HepG2 (cell line): Measurements from ENCODE around the gene CSF3R. TPM values are rescaled to one million over a fixed set of nuclear protein-coding genes. Genes with fewer than 3 reads are reported as not detected.
A peak's percentile ranks its signal among the peaks of the same experiment; 100 is the strongest.

Source experiments
- ETV5 ChIP-seq: IDR thresholded peaks from 2 replicates; pipeline ENCODE4 v1.6.1; 2018; ENCODE audit warnings: missing biosample characterization, missing genetic modification reagents, inconsistent platforms, borderline replicate concordance
- FLYWCH1 ChIP-seq: sonication (generic); formaldehyde crosslinking; IDR thresholded peaks from 2 replicates; pipeline ENCODE4 v1.8.1; 2023; ENCODE audit warnings: mild to moderate bottlenecking, missing genetic modification reagents
- HIC2 ChIP-seq: sonication (generic); formaldehyde crosslinking; IDR thresholded peaks from 2 replicates; pipeline ENCODE4 v1.9.0; 2022; ENCODE audit warnings: low read depth, missing genetic modification reagents
- MBNL3 ChIP-seq: fragments of 250-450 bp; sonication (Bioruptor Pico); conservative IDR thresholded peaks from 2 replicates; pipeline ENCODE4 v1.8.0; 2022; ENCODE audit warnings: mild to moderate bottlenecking, inconsistent platforms
- MLLT10 ChIP-seq: sonication (generic); formaldehyde crosslinking; IDR thresholded peaks from 2 replicates; pipeline ENCODE4 v1.4.0; 2020; ENCODE audit warnings: missing genetic modification reagents
- NR2F2 ChIP-seq: IDR thresholded peaks from 2 replicates; pipeline ENCODE4 v1.6.1; 2012; ENCODE audit warnings: low read depth, inconsistent platforms, borderline replicate concordance
- PATZ1 ChIP-seq: sonication (generic); formaldehyde crosslinking; IDR thresholded peaks from 2 replicates; pipeline ENCODE4 v1.4.0; 2020; ENCODE audit warnings: missing genetic modification reagents
- PHF21A ChIP-seq: sonication (generic); formaldehyde crosslinking; IDR thresholded peaks from 2 replicates; pipeline ENCODE4 v1.5.0; 2020; ENCODE audit warnings: mild to moderate bottlenecking, missing genetic modification reagents
- ZNF101 ChIP-seq: sonication (generic); formaldehyde crosslinking; IDR thresholded peaks from 2 replicates; pipeline ENCODE4 v1.4.0; 2020; ENCODE audit warnings: mild to moderate bottlenecking, low read depth, missing genetic modification reagents, borderline replicate concordance
- ZNF20 ChIP-seq: sonication (generic); formaldehyde crosslinking; IDR thresholded peaks from 2 replicates; pipeline ENCODE4 v1.4.0; 2020; ENCODE audit warnings: mild to moderate bottlenecking, moderate library complexity, missing genetic modification reagents
- ZNF710 ChIP-seq: sonication (generic); formaldehyde crosslinking; IDR thresholded peaks from 2 replicates; pipeline ENCODE4 v1.5.0; 2020; ENCODE audit warnings: mild to moderate bottlenecking, missing genetic modification reagents, borderline replicate concordance
- polyA plus RNA-seq, 8 experiments: library from polyadenylated mRNA; depleted of rRNA in 3 of 8; stranded (reverse) in 7 of 8; unstranded in 1 of 8; fragments of >200 nt; fragmentation: Illumina TruSeq in 4 of 8; extraction: Trizol in 4 of 8; gene quantifications; 2 replicates each; pipeline versions ENCODE4 v1.2.1 to v1.2.3, GENCODE V29; 2011 to 2016; ENCODE audit warnings: low read depth in 4 of 8, missing spikeins in 1 of 8, mixed read lengths in 1 of 8; ENCODE audit not compliant: insufficient read depth in 1 of 8
- total RNA-seq, 5 experiments: library from RNA; depleted of rRNA; stranded (reverse); fragments of >200 nt; fragmentation: Illumina TruSeq; extraction: Trizol; gene quantifications; 2 replicates each; pipeline ENCODE4 v1.2.3, GENCODE V29; 2016; ENCODE audit warnings: low read depth in 1 of 5
- TF ChIP-seq, protein P1 (sequence below): sonication (generic); formaldehyde crosslinking; conservative IDR thresholded peaks from 2 replicates; pipeline ENCODE4 v1.4.0; 2020; ENCODE audit warnings: missing genetic modification reagents
- TF ChIP-seq, protein P2 (sequence below): sonication (generic); formaldehyde crosslinking; IDR thresholded peaks from 2 replicates; pipeline ENCODE4 v1.4.0; 2020; ENCODE audit warnings: missing genetic modification reagents
- TF ChIP-seq, protein P3 (sequence below), 2 experiments: sonication (generic) in 1 of 2; formaldehyde crosslinking in 1 of 2; IDR thresholded peaks; 2 replicates each; pipeline versions ENCODE4 v1.4.0 to v1.6.1; 2018 to 2020; ENCODE audit warnings: missing genetic modification reagents in 2 of 2, borderline replicate concordance in 1 of 2, low read depth in 1 of 2, mild to moderate bottlenecking in 1 of 2, missing biosample characterization in 1 of 2

The CSF3R gene
- total and polyA plus RNA-seq, 2 of the 13 experiments (the other 11 are each of a cell fraction or from before 2014, with no cell fraction given), result 11.9 to 28.8 TPM

GRCh38 chr1:36463803-36464604, 18.7 kb downstream of the CSF3R start, which contains the start of gene MRPS15 (continued):
- TF ChIP-seq PATZ1 (CRISPR knock-in tag), result peak; percentile 72
- peak; percentile 42; the same call in 1 of the 2 replicates for TF ChIP-seq HIC2 (CRISPR knock-in tag)
- TF ChIP-seq PHF21A, result peak; percentile 50; the same call in 1 of the 2 replicates
- TF ChIP-seq NR2F2, result peak; percentile 67
- TF ChIP-seq ZNF20, result no peak
- TF ChIP-seq, protein P1, sequence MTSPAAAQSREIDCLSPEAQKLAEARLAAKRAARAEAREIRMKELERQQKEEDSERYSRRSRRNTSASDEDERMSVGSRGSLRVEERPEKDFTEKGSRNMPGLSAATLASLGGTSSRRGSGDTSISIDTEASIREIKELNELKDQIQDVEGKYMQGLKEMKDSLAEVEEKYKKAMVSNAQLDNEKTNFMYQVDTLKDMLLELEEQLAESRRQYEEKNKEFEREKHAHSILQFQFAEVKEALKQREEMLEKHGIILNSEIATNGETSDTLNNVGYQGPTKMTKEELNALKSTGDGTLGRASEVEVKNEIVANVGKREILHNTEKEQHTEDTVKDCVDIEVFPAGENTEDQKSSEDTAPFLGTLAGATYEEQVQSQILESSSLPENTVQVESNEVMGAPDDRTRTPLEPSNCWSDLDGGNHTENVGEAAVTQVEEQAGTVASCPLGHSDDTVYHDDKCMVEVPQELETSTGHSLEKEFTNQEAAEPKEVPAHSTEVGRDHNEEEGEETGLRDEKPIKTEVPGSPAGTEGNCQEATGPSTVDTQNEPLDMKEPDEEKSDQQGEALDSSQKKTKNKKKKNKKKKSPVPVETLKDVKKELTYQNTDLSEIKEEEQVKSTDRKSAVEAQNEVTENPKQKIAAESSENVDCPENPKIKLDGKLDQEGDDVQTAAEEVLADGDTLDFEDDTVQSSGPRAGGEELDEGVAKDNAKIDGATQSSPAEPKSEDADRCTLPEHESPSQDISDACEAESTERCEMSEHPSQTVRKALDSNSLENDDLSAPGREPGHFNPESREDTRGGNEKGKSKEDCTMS, result peak; percentile 81; the same call in 1 of the 2 replicates
- TF ChIP-seq, protein P2, sequence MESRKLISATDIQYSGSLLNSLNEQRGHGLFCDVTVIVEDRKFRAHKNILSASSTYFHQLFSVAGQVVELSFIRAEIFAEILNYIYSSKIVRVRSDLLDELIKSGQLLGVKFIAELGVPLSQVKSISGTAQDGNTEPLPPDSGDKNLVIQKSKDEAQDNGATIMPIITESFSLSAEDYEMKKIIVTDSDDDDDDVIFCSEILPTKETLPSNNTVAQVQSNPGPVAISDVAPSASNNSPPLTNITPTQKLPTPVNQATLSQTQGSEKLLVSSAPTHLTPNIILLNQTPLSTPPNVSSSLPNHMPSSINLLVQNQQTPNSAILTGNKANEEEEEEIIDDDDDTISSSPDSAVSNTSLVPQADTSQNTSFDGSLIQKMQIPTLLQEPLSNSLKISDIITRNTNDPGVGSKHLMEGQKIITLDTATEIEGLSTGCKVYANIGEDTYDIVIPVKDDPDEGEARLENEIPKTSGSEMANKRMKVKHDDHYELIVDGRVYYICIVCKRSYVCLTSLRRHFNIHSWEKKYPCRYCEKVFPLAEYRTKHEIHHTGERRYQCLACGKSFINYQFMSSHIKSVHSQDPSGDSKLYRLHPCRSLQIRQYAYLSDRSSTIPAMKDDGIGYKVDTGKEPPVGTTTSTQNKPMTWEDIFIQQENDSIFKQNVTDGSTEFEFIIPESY (CRISPR knock-in tag), result peak; percentile 74
- TF ChIP-seq, protein P3, sequence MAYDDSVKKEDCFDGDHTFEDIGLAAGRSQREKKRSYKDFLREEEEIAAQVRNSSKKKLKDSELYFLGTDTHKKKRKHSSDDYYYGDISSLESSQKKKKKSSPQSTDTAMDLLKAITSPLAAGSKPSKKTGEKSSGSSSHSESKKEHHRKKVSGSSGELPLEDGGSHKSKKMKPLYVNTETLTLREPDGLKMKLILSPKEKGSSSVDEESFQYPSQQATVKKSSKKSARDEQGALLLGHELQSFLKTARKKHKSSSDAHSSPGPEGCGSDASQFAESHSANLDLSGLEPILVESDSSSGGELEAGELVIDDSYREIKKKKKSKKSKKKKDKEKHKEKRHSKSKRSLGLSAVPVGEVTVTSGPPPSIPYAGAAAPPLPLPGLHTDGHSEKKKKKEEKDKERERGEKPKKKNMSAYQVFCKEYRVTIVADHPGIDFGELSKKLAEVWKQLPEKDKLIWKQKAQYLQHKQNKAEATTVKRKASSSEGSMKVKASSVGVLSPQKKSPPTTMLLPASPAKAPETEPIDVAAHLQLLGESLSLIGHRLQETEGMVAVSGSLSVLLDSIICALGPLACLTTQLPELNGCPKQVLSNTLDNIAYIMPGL (CRISPR knock-in tag; IDR thresholded peaks at IDR 0.05; ENCODE audit: borderline replicate concordance in 1 of 2, low read depth in 1 of 2), result peak; percentile 83 to 92
- no peak for TF ChIP-seq FLYWCH1 (CRISPR knock-in tag)
- no peak for TF ChIP-seq ZNF710 (CRISPR knock-in tag)
- peak; percentile 58; the same call in 1 of the 2 replicates for TF ChIP-seq ETV5 (CRISPR knock-in tag)
- TF ChIP-seq MLLT10 (CRISPR knock-in tag), result no peak
- TF ChIP-seq ZNF101 (CRISPR knock-in tag), result no peak
- no peak for TF ChIP-seq MBNL3 (CRISPR knock-in tag)
